Globus pallidus (tissue), 1 donor: Measurements from ENCODE around the gene SRPRA.
"Not testable (repeated sequence)": the region's sequence is repeated elsewhere in the genome, so short reads cannot be mapped to it uniquely, and the experiment has no call there.

Experiments
- DNase-seq: peaks from one replicate; pipeline ENCODE4 v3.0.0-alpha.2; 2015; ENCODE audit warnings: low spot score

SRPRA gene

DNA sequence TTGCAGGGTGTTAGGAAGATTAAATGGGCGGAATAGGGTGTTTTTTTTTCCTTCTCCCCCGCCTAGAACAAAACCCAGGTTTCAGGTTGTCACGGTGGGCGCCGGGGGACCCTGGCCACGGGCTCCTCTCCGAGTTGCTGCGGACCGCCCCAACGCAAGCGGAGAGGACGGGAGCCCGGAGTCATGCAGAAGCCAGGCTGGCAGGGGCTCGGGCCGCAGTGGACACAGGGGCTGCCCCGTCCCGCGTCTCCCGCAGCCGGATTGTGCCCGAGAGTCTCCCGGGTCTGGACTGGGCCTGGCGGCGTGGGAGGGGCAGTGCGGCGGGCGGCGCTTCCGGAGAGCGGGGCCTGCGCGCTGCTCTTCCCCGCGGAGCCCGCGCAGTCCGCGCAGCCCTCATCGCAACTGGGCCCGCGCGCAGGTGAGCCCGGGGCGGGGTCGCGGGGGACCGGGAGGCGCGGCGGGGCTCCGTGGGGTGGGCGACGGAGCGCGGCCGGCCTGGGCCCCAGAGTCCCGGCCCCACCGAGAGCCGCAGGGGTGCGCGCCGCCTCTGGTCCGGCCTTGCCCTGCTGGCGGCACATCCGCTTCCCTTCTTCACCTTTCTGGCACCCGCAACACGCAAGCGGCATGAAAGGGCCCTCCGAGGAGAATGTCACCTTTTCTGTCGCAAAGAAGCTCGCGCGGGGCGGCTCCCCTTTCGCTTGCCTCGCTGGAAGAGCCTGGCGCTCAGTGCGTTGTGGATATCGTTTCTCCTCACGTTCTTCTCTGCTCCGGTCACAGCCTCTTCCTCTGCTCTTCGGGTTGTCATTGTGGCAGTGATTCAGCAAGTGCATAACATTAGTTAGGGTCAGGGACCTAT lies 14.3 kb upstream of the SRPRA start, which contains the start of gene TIRAP:
TSS of gene TIRAP (plus strand) at position 358 of the 856 bp plus-strand sequence. CDS start 7,802 bp downstream, outside the sequence.
- DNase-seq, result peak; percentile 51

DNA sequence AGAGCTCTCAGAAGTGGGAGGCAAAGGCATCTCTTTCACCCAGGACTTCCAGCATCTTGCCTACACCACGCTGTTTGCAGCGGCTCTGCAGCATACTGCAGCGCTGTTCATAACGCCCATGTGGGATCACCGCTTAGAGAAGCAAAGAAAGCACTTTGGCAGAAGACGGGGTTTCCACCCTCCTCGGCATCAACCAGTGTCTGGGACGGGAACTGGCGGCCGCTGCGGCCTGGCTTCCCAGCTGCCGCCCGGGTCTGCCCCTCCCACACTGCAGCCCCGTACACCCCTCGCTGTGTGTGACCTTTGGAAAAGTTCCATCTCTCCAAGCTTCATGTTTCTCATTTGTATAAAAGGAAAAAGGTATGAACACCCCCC lies 13.7 kb upstream of the SRPRA start:
- DNase-seq, result peak; percentile 36

DNA sequence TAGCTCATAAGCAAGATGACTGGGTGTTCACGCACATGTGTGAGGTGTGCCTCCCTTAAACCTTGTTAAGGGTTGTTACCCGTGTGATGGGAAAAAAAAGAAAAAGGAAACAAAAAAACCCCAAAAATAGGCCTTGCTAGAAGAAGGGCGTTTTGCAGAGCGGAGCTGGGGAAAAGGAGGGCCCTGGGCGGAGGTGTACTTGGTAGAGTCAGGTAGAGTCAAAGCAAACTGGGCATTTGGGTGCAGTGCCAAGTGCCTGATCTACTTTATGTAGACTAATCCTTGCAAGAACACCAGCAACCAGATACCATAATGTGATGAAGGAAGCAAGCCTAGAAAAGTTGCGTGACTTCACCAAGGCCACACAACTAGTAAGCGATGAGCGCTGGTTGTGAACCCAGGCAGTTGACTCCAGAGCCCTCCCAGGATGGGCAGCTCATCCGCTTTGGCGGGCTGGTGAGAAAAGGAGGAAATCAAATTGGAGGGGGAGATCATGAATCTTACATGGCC lies 13.0 kb upstream of the SRPRA start:
- no peak for DNase-seq

DNA sequence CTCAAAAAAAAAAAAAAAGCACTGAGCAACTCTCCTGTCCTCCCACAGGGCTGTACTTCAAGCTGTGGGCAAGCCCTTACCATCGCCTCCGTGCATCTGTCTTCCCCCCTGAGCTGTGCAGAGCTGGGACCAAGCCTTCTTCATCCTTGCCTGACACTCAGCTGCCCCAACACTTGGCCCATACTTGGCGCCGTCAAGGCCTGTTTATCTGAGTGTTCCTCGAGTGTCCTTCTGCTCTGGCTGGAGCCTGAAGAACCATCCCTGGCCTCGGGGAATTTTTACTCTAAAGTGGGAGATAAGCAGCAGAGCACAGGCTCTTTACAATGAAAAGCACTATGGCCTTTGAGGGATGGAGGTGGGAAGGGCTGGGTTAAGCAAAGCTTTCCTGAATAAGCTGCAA lies 12.6 kb upstream of the SRPRA start:
- no peak for DNase-seq

DNA sequence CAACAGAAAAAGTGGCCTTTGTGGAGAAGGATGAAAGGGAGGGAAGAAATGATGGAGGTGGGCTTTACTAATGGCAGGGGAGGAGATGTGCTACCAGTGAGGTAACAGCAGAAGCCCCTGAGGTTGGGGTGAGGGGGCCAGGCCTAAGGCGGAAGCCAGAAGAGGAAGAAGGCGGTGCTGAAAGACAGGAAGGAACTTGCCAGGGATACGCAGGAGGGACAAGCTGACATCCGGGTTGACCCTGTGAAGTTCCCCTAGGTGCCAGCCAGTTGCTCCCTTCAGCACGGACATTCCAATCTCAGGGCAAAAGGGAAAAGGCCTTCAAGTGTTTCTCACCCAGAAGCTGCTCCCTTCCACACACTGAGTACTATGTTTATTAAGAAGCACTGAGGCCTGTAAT lies 11.9 kb upstream of the SRPRA start:
- no peak for DNase-seq

DNA sequence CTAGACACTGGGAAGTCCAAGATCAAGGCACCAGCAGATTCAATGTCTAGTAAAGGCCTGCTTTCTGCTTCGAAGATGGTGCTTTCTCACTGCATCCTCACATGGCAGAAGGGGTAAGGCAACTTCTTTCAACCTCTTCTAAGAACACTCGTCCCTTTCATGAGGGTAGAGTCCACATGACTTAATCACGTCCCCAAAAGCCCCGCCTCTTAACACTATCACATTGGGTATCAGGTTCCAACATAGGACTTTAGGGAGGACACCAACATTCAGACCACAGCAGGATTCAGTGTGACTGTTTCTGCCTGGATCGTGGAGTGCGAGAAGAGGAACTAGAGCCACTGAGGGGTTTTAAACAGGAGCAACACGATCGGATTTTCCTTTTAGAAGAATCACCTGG lies 10.5 kb upstream of the SRPRA start:
- DNase-seq, result no peak

DNA sequence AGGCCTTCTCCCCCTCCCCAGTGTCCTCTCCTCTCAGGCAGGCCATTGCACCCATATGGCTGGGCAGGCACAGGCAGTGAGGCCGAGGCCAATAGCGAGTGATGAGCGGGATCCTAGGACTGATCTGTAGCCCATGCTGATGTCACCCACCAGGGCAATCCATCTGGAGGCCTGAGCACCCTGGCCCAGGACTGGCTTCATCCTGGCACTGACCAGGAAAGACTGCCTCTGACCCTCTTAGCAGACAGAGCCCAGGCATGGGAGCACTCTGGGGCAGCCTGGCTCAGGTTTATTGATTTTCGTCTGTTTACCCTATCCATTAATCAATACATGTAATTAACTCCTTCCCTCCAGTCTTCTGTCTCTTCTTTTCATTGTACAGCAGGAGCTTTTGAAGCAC lies 9.1 kb upstream of the SRPRA start:
- DNase-seq, result no peak

DNA sequence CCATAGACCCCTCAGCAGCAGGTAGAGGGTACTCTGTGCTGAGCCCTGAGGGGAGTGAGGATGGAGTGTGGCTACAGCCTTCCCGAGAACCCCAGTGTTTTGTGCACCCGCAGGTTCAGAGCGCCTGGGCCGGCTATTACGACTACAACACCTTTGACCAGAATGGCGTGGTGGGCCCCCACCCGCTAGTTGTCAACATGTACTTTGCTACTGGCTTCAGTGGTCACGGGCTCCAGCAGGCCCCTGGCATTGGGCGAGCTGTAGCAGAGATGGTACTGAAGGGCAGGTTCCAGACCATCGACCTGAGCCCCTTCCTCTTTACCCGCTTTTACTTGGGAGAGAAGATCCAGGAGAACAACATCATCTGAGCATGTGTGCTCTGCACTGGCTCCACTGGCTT lies 8.6 kb upstream of the SRPRA start:
- no peak for DNase-seq

DNA sequence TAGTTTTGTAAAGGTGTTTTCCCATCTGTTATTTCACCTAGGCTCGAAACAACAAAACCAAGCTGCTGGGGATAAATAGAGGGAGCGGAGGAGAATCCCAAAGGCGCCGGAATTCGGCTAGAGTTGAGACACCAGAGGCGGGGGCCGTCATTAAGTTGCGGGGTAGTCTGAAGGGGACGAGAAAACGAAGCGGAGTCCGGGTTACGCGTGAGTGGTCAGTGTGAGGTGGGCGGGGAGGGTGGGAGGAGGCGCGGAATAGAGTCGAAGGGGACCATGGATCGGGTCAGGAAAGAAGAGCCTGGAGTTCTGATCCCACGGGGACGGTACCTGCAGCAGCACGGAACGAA lies 361 bp downstream of the SRPRA start:
- DNase-seq, result peak; percentile 12

DNA sequence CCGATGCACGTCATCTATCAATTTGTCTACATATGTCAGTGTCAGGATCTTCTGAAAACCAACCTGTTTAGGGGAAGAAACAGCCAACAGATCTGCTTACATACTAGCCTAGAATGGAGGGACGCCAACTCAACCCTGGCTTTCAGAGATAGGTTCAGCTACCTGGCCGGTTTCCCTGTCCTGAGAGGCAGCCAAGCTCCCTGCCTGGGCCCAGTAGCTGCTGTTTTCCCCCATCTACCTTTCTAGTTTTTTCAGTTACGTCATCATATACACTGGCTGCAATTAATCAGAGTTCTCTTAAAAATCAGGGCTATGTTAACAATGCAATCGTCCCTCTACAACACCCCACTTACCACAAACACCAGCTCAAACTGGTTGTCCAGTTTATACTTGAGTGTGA lies 1.0 kb downstream of the SRPRA start:
- no peak for DNase-seq

DNA sequence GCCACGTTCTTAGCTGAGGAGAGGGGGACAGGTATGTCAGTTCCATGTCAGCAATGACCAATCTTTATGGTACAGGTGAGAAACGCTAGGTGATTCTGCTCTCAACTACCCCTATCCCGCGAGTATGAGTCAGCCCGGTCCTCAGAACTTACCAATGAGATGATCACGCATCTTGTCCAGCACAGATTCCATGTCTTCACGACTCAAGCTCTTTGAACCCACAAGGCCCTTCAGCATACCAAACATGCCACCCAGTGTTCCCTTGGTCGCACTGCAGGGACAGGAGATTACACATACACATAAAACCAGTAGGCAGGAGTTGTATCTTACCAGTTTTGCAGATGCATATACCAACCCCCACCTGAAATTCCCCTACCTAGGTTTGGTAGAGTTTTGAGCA lies 2.9 kb downstream of the SRPRA start:
- DNase-seq, result no peak

DNA sequence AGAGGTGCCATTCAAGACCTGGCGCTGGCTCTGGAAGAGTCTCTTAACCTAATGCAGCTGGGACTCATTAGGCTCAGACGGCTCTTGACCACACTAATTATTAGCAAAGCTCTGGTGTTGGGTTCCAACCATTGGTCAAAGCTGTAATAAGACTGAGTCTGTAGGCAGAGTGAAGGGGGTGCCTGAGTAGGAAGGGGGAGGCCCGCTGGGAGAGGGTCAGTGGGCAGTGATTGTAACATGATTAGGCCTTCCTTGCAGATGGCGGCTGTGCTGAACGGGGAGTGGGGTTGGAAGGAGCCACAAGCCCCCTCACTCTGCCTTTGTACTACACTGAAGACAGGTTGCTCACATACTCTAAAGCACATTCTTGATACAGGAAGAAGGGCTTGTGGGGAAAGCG lies 5.2 kb downstream of the SRPRA start:
- no peak for DNase-seq

DNA sequence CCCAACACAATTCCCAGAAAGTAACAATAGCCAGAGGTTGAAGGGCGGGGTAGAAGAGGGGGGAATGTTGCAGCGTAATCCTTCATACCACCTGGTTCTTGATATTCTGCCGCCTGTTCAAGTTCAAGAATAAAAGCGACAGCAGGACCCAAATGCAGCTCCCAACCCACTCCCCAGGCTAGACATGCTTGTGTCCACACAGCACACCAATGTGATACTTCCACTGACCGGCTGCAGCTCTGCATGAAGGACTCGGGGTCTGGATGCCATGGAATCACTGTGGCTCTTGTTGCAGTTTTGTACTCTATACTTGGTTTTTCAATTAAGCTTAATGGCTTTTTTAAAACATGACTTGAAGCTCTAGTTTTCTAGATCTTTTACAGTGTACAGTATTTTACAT lies 6.5 kb downstream of the SRPRA start:
- no peak for DNase-seq

DNA sequence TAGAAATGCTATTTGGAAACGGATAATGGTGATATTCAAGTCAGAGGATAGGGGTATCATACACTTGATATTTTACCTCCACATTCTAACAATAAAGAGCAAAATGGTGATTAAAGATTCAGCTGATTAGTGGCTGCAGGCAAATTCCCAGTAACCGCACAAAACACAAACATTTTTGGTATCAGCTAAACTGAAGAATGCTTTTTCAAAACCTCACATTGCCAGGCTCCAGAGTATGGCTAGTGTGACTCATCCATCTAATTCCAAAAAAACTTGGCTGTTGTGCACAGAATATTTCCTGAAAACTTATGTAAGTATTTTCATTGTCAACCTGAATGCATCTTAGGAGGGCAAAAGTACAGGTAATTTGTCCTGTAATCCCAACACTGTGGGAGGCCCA lies 10.9 kb downstream of the SRPRA start:
- DNase-seq, result no peak

DNA sequence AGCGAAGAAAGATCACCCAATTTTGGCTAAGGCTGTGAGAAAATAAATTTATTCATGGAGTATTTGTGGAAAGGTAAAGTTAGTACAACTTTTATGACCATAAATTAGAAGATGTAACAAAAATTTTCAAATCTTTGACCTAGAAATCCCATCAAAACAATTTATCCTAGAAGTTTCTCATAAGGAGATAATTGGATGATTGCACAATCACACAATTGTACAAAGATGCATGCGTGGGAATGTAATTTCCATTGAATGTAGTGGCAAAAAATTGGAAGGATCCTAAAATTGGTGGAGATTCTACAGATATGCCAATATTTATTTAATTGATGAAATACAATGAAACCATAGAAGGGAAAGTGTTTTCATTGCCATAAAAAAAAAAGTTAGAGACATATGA lies 11.6 kb downstream of the SRPRA start:
- DNase-seq, result no peak

DNA sequence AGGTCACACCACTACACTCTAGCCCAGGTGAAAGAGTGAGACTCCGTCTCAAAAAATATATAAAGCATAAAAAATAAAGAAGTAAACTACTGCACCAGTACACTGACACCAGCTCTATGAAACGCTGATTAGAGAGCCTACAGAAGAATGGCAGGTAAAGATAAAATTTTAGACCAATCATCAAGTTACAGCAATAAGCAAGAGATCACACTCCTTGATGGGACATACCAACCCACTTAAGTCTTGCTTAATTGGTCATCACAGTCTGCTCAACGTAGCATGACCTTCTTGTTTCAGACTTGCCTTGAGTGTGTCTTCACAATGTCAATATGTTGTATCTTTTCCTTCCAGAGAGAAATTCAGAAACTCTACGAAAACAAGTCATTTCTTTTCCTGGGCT lies 12.5 kb downstream of the SRPRA start:
- DNase-seq, result no peak

DNA sequence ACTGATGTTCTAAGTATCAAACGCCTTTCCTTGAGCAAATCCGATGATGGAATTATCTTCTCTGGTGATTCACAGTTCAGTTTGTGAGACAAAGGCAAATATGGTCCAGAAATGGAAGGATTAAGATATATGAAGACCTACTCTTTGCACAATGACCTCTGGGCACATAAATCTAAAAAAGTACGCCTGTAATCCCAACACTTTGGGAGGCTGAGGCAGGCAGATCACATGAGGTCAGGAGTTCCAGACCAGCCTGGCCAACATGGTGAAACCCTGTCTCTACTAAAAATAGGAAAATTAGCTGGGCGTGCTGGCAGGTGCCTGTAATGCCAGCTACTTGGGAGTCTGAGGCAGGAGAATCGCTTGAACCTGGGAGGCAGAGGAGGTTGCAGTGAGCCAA lies 13.2 kb downstream of the SRPRA start:
- not testable (repeated sequence) for DNase-seq

DNA sequence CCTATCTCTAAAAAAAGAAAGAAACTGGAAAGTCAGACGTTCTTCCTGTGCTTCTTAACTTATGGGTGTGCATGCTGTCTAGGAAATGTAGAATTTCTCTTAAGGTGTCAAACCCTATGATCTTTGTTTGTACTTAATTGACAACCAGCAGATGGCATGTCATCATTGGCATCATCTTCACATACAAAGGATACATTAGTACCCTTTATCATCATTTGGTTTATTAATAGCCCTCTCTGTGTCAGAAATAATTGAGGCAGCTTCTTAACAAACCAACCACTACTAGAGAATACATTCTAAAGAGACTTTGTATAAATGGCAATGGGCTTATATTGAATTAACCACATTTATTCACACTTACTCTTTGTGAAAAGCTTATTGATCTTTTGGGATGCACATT lies 13.9 kb downstream of the SRPRA start:
- DNase-seq, result no peak

DNA sequence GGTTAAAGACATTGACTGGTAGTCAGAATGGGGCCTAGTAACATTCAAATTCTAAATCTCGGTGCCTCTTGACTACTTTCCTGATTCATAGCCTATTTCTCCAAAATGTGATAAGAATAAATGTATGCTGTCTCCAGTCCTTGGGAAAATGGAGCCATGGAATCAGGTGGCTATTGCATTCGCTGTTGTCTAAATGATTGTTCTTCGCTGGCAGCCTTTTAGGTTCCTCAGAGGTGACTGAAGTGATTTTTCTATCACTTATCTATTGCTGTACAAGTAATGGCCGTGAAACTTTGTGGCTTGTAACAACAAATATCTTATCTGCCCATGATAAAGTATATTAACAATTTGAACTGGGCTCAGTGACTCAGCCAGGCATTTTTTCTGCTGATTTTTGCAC lies 15.4 kb downstream of the SRPRA start:
- DNase-seq, result no peak

DNA sequence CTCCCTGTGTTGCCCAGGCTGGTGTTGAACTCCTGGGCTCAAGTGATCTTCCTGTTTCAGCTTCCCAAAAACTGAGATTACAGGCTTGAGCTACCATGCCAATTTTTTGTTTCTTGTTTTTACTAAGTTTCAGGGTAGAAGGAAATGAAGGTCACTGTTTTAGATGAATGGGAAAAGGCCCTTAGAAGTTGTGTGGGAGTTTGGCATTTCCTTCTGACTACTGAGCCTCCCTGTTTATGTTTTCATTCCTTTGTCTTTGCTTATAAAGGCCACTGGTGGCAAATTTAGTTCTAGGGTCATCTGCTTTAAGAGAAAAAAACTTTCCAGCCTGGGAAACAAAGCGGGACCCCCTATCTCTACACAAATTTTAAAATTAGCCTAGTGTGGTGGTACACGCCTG lies 22.1 kb downstream of the SRPRA start:
- DNase-seq, result no peak

DNA sequence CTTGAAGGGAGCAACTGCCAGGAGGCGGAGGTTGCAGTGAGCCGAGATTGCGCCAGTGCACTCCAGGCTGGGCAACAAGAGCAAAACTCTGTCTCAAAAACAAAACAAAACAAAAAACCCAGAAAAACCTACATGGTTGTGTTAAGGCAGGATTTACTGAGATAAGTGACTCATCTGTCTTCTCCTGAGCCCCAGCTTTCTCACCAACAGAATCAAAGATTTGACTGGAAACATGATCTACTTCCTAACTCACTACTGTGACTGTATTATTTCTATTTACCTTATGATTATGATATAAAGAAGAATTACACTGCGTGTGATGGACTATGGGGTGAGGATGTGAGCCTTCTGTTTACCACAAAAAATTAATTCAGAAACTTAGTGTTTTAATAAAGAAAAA lies 35.3 kb downstream of the SRPRA start:
- DNase-seq, result no peak

DNA sequence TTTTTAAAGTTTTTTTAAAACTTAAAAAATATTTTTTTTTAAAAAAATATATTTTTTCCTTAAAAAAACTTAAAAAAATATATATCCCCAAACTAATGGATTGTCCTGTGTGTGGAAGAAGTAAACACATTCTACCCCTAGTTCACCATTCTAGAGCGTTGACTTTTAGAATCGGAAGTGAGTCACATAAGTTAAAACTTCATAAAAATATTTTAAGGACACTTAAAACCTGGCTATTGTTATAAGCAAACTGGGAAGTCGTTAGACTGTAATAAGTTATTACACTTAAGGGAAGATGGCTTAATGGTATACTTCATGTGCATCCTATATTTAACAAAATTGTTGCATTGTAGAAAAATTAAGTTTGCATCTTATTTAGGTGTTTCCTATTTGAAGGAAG lies 36.0 kb downstream of the SRPRA start:
- no peak for DNase-seq

DNA sequence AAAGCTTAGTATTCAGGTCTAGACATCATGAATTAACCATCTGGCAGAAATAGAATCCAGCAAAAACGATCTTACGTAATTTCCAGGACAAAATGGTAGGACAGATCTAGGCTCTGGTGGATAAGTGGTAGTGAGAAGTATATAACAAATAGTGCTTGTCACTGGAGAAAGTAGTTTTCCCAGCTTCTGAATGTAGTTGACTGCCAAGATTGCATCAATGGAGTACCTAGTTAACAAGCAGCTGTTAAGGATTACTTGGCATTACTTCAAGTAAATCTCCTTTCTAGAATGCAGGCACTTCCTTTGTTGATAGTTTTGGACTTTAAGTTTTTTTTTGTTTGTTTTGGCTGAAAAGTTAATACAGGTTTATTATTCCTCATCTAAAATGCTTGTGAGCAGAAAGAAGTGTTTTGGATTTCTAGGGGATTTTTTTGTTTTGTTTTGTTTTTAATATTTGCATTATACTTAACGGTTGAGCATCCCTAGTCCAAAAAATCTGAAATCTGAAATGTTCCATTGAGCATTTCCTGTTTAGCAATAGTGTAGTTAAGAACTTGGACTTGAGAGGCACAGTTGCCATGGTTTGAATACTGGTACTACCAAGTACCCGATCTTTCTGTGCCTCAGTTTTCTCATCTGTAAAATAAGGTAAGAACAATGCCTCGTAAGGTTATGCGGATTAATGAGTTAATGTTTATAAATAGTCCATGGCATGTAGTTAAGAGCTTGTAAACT lies 36.8 kb downstream of the SRPRA start:
- no peak for DNase-seq
